Mesendoderm (in vitro differentiated cells): ENCODE data around the gene MGAT5.

ENCODE experiments used
- DNase-seq: peaks from one replicate; pipeline ENCODE4 v3.0.0; 2013
- H2AK5ac ChIP-seq: 2 replicates; pipeline ENCODE4 v1.6.1; 2013; ENCODE audit warnings: low read length, inconsistent platforms
- H2BK120ac ChIP-seq: 2 replicates; pipeline ENCODE4 v1.6.1; 2013; ENCODE audit warnings: low read depth, mild to moderate bottlenecking, low read length, moderate library complexity, mixed read lengths
- H2BK15ac ChIP-seq: replicated peaks from 2 replicates; pipeline ENCODE4 v1.6.1; 2013; ENCODE audit warnings: low read depth, mild to moderate bottlenecking, moderate library complexity
- H2BK5ac ChIP-seq: 2 replicates; pipeline ENCODE4 v1.6.1; 2013; ENCODE audit warnings: low read length, inconsistent platforms
- H3K18ac ChIP-seq: 2 replicates; pipeline ENCODE4 v1.6.1; 2013; ENCODE audit warnings: mild to moderate bottlenecking, low read length, mixed read lengths
- H3K23ac ChIP-seq: one replicate; pipeline ENCODE4 v1.6.1; 2013; ENCODE audit warnings: low read length
- H3K27ac ChIP-seq: 2 replicates; pipeline ENCODE4 v1.5.1; 2013; ENCODE audit warnings: low read depth, mild to moderate bottlenecking, inconsistent platforms, low read length, moderate library complexity
- H3K27me3 ChIP-seq: 2 replicates; pipeline ENCODE4 v1.6.1; 2013; ENCODE audit warnings: low read length, control low read depth, mild to moderate bottlenecking, inconsistent platforms; ENCODE audit not compliant: insufficient read depth, poor library complexity
- H3K36me3 ChIP-seq: 2 replicates; pipeline ENCODE4 v1.6.1; 2013; ENCODE audit warnings: low read length, inconsistent platforms; ENCODE audit not compliant: control insufficient read depth, insufficient read depth
- H3K4ac ChIP-seq: one replicate; pipeline ENCODE4 v1.6.1; 2013; ENCODE audit warnings: low read depth, mild to moderate bottlenecking, low read length, moderate library complexity
- H3K4me1 ChIP-seq: 2 replicates; pipeline ENCODE4 v1.6.1; 2013; ENCODE audit warnings: low read depth, low read length, inconsistent platforms; ENCODE audit not compliant: control insufficient read depth
- H3K4me2 ChIP-seq: 2 replicates; pipeline ENCODE4 v1.6.1; 2013; ENCODE audit warnings: low read length
- H3K4me3 ChIP-seq: 2 replicates; pipeline ENCODE4 v1.5.1; 2013; ENCODE audit warnings: mild to moderate bottlenecking, low read length
- H3K56ac ChIP-seq: one replicate; pipeline ENCODE4 v1.6.1; 2013; ENCODE audit warnings: low read length
- H3K79me1 ChIP-seq: 2 replicates; pipeline ENCODE4 v1.6.1; 2013; ENCODE audit warnings: low read length, inconsistent platforms
- H3K79me2 ChIP-seq: 2 replicates; pipeline ENCODE4 v1.6.1; 2013; ENCODE audit warnings: mild to moderate bottlenecking, low read length; ENCODE audit not compliant: control insufficient read depth, insufficient read depth
- H3K9ac ChIP-seq: 2 replicates; pipeline ENCODE4 v1.6.1; 2013; ENCODE audit warnings: low read length, inconsistent platforms
- H4K5ac ChIP-seq: one replicate; pipeline ENCODE4 v1.6.1; 2013; ENCODE audit warnings: low read length
- H4K8ac ChIP-seq: one replicate; pipeline ENCODE4 v1.6.1; 2013; ENCODE audit warnings: low read depth, mild to moderate bottlenecking, control low read depth, low read length, moderate library complexity
- WGBS: extraction: QIAGEN DNeasy Blood & Tissue Kit; methylation state at CpG from one replicate; pipeline ENCODE4 v1.1.7; 2013; ENCODE audit warnings: low lambda C conversion rate, missing lambda C conversion rate; ENCODE audit not compliant: insufficient coverage; ENCODE audit errors: extremely low coverage; 5-methylcytosine and 5-hydroxymethylcytosine counted together

Gene MGAT5

DNA sequence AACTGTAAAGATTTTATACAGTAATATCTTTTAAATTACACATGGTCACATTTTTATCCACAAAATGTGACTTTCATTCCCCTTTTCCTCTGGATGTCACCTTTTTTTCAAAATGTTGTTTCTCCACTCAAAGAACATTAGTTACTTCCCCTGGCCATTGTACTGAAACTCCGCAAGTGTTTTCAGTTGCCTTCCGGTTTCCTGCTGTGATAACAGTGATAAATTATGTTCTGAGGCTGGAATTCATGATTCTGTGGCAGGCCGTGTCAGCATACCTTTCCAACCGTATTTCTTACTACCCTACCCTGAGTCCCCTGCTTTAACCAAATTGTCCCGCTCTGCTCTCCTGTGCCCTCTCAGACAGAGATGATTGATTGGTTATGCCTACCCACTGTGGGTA is 53.5 kb downstream of the MGAT5 start:
- Histone ChIP-seq H2BK5ac (no peak overlapping the region), H4K5ac (no peak overlapping the region), H3K23ac (no peak overlapping the region), H3K4me2 (no peak overlapping the region), H3K18ac (no peak overlapping the region), H2BK15ac (no peak overlapping the region), H3K9ac (no peak overlapping the region), H3K79me2 (no peaks in the 10 kb centered on the region), H4K8ac (no peak overlapping the region), H3K4me3 (no peak overlapping the region), H3K56ac (no peak overlapping the region), H3K27ac (no peak overlapping the region), H3K36me3 (no peaks in the 10 kb centered on the region), H2AK5ac (no peak overlapping the region), H3K79me1 (no peaks in the 10 kb centered on the region), H3K27me3 (no peaks in the 10 kb centered on the region), H3K4me1 (no peaks in the 10 kb centered on the region), H3K4ac (no peak overlapping the region), H2BK120ac (no peak overlapping the region)
- WGBS, result no CpG with 5 or more reads among the region's 5 CpGs
- DNase-seq, result no peak

DNA sequence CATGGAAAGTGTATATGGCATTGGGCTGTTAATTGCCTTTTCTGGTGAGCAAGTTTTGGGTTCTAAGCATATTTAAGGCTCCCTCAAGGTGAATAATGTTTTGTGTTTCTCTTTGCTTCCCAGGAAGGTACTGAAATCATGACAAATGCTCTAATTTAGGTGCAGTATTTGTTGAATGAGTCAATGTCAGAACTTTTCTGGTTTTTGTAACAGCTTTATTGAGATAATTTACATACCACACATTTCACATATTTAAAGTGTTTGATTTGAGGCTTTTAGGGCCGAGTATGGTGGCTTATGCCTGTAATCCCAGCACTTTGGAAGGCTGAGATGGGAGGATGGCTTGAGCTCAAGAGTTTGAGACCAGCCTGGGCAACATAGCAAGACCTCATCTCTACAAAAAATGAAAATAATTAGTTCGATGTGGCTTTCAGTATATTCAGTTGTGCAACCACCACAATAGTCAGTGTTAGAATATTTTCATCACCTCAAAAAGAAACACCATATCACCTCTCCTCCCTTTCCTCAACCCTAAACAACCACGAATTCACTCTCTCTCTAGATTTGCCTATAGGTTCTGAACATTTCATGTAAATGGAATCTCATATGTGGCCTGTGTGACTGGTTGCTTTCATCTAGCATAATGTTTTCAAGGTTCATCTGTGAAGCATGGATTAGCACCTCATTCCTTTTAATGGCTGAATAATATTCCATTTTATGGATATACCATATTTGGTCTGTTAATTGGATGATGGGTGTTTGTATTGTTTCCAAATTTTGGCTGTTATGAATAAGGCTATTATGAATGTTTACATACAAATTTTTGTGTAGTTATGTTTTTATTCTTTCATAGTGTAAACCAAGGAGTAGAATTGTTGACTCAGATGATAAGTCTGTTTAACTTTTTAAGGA is 54.9 kb downstream of the MGAT5 start:
- no peaks in the 10 kb centered on the region for H3K79me2 ChIP-seq
- no peak overlapping the region for H3K27ac ChIP-seq
- no peak overlapping the region for H3K18ac ChIP-seq
- H3K4me1 ChIP-seq, result no peaks in the 10 kb centered on the region
- no peak overlapping the region for H3K9ac ChIP-seq
- H3K23ac ChIP-seq, result no peak overlapping the region
- H3K36me3 ChIP-seq, result no peaks in the 10 kb centered on the region
- H2BK15ac ChIP-seq, result no peak overlapping the region
- no peak overlapping the region for H3K4ac ChIP-seq
- no peak for DNase-seq
- H3K4me3 ChIP-seq, result no peak overlapping the region
- no peak overlapping the region for H4K8ac ChIP-seq
- no peak overlapping the region for H3K56ac ChIP-seq
- no peak overlapping the region for H3K4me2 ChIP-seq
- H2BK120ac ChIP-seq, result no peak overlapping the region
- 100% methylated on average over 1 of the region's 3 CpGs for WGBS
- no peak overlapping the region for H4K5ac ChIP-seq
- H2AK5ac ChIP-seq, result no peak overlapping the region
- no peaks in the 10 kb centered on the region for H3K79me1 ChIP-seq
- no peaks in the 10 kb centered on the region for H3K27me3 ChIP-seq
- no peak overlapping the region for H2BK5ac ChIP-seq

GRCh38 chr2:134310107-134311079 is 56.5 kb downstream of the MGAT5 start:
- H2BK15ac ChIP-seq, result no peak overlapping the region
- H3K79me2 ChIP-seq, result no peaks in the 10 kb centered on the region
- no peaks in the 10 kb centered on the region for H3K79me1 ChIP-seq
- DNase-seq, result no peak
- H3K4me3 ChIP-seq, result no peak overlapping the region
- no peak overlapping the region for H3K4ac ChIP-seq
- no peaks in the 10 kb centered on the region for H3K4me1 ChIP-seq
- H2BK120ac ChIP-seq, result no peak overlapping the region
- H4K8ac ChIP-seq, result no peak overlapping the region
- H3K18ac ChIP-seq, result no peak overlapping the region
- no peak overlapping the region for H3K56ac ChIP-seq
- H2AK5ac ChIP-seq, result no peak overlapping the region
- no CpG with 5 or more reads among the region's 3 CpGs for WGBS
- no peaks in the 10 kb centered on the region for H3K36me3 ChIP-seq
- H3K27me3 ChIP-seq, result no peaks in the 10 kb centered on the region
- no peak overlapping the region for H3K23ac ChIP-seq
- no peak overlapping the region for H3K27ac ChIP-seq
- no peak overlapping the region for H3K9ac ChIP-seq
- H2BK5ac ChIP-seq, result no peak overlapping the region
- H4K5ac ChIP-seq, result no peak overlapping the region
- H3K4me2 ChIP-seq, result no peak overlapping the region

DNA sequence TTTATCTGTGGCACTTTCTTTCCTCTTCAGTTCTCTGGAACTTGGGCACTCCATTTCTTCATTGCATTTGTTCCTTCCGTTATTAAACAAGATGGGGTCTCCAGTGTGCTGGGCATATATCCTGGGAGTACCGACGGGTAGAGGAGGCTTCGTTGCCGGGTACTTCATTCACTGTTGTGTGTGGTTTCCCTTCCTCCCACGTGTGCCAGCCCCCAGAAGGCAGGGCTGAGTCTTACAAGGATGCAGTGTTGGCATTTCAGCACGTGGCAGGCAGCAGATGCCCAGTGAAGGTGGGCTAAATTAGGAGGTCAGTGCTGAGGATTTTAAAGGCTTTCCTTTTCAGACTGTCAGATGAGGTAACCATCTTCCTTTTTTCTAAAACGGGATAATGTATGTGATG is 58.6 kb downstream of the MGAT5 start:
- Histone ChIP-seq H3K4ac (no peak overlapping the region), H3K27me3 (no peaks in the 10 kb centered on the region), H4K8ac (no peak overlapping the region), H3K27ac (no peak overlapping the region), H3K79me2 (no peaks in the 10 kb centered on the region), H3K4me2 (no peak overlapping the region), H3K9ac (no peak overlapping the region), H3K23ac (no peak overlapping the region), H2AK5ac (no peak overlapping the region), H2BK15ac (no peak overlapping the region), H2BK5ac (no peak overlapping the region), H3K18ac (no peak overlapping the region), H3K36me3 (no peaks in the 10 kb centered on the region), H4K5ac (no peak overlapping the region), H3K56ac (no peak overlapping the region), H3K4me3 (no peak overlapping the region), H2BK120ac (no peak overlapping the region), H3K4me1 (no peaks in the 10 kb centered on the region), H3K79me1 (no peaks in the 10 kb centered on the region)
- no peak for DNase-seq
- no CpG with 5 or more reads among the region's 8 CpGs for WGBS

DNA sequence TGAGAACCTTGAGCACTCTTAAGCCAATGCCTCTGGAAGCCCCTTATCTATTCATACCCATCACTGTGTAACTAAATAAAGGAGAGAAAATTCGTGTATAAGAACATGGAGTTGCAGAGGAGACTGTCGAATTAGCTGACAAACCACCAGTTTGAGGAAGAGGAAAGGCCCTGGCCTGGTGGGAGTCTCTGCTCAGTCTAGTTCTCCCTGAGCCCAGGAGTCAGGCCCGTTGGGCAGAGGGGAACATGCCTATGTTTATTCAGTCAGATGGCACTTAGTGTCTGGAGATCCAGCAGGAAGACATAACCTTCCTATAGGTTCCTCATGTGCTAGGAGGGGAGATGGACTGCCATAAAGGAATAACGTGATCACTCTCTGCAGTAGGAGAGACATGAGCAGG is 60.3 kb downstream of the MGAT5 start:
- Histone ChIP-seq H3K36me3 (no peaks in the 10 kb centered on the region), H2AK5ac (no peak overlapping the region), H2BK120ac (no peak overlapping the region), H2BK5ac (no peak overlapping the region), H3K56ac (no peak overlapping the region), H3K79me1 (no peaks in the 10 kb centered on the region), H3K23ac (no peak overlapping the region), H3K4me1 (no peaks in the 10 kb centered on the region), H3K27ac (no peak overlapping the region), H3K4me2 (no peak overlapping the region), H3K4me3 (no peak overlapping the region), H4K5ac (no peak overlapping the region), H3K27me3 (no peaks in the 10 kb centered on the region), H3K9ac (no peak overlapping the region), H3K79me2 (no peaks in the 10 kb centered on the region), H3K4ac (no peak overlapping the region), H4K8ac (no peak overlapping the region), H2BK15ac (no peak overlapping the region), H3K18ac (no peak overlapping the region)
- no peak for DNase-seq
- WGBS, result no CpG with 5 or more reads among the region's 4 CpGs
